Right atrium auricular region (tissue), 2 donors: Measurements from ENCODE around the gene MAB21L1. TPM values are rescaled to one million over a fixed set of nuclear protein-coding genes. Genes with fewer than 3 reads are reported as not detected.
A peak's percentile ranks its signal among the peaks of the same experiment; 100 is the strongest.

Source experiments
- DNase-seq: peaks from one replicate; pipeline ENCODE4 v3.0.0-alpha.2; 2019; ENCODE audit warnings: low spot score
- H3K27ac ChIP-seq, 2 donors: fragments of 200-600 bp; sonication (generic); 1 replicate in 1 of 2; 2 replicates in 1 of 2; pipeline ENCODE4 v1.5.1; 2016 to 2019
- H3K27me3 ChIP-seq, 2 donors: fragments of 200-600 bp; sonication (generic); one replicate each; pipeline versions ENCODE4 v1.5.1 to v1.6.0; 2017 to 2019
- H3K36me3 ChIP-seq: fragments of 200-600 bp; sonication (generic); one replicate; pipeline ENCODE4 v1.5.1; 2016
- H3K4me1 ChIP-seq, 2 donors: fragments of 200-600 bp; sonication (generic); one replicate each; pipeline versions ENCODE4 v1.5.1 to v1.6.0; 2017 to 2019
- H3K4me3 ChIP-seq, 2 donors: fragments of 200-600 bp; sonication (generic); 1 replicate in 1 of 2; 2 replicates in 1 of 2; pipeline ENCODE4 v1.5.1; 2017 to 2019; ENCODE audit warnings: mild to moderate bottlenecking in 1 of 2, moderate library complexity in 1 of 2
- H3K9me3 ChIP-seq, 2 donors: fragments of 200-600 bp; sonication (generic); one replicate each; pipeline ENCODE4 v1.5.1; 2019
- CTCF ChIP-seq, 2 donors: fragments of 200-600 bp; sonication (generic); IDR thresholded peaks; one replicate each; pipeline ENCODE4 v1.5.1; 2019; ENCODE audit warnings: antibody characterized with exemption in 2 of 2
- total RNA-seq, 2 donors: library from RNA; depleted of rRNA; stranded (reverse); fragments of >200 nt; gene quantifications; one replicate each; pipeline ENCODE4 v1.1.0, GENCODE V29; 2016

The MAB21L1 gene
- total RNA-seq, 2 donors from 2014 or later, result 0.83 to 0.85 TPM

- no peak overlapping the region for H3K27ac ChIP-seq
- no peak overlapping the region for H3K4me3 ChIP-seq
- no peaks in the 10 kb centered on the region for H3K4me1 ChIP-seq
- no peaks in the 10 kb centered on the region for H3K36me3 ChIP-seq
- TF ChIP-seq CTCF (IDR thresholded peaks at IDR 0.05), result no peak
- no peaks in the 10 kb centered on the region for H3K9me3 ChIP-seq
- DNase-seq, result peak; percentile 63
- H3K27me3 ChIP-seq, result no peaks in the 10 kb centered on the region
These were observed 35.9 kb upstream of the MAB21L1 start for GRCh38 chr13:35512271-35512920.

- DNase-seq, result no peak
- no peak overlapping the region for H3K27ac ChIP-seq
- no peaks in the 10 kb centered on the region for H3K9me3 ChIP-seq
- H3K4me3 ChIP-seq, result no peak overlapping the region
- no peak for TF ChIP-seq CTCF (IDR thresholded peaks at IDR 0.05)
- no peaks in the 10 kb centered on the region for H3K36me3 ChIP-seq
- no peaks in the 10 kb centered on the region for H3K4me1 ChIP-seq
- no peaks in the 10 kb centered on the region for H3K27me3 ChIP-seq
These were observed 26.0 kb upstream of the MAB21L1 start for GRCh38 chr13:35502456-35502855.

GRCh38 chr13:35501661-35502235, 25.3 kb upstream of the MAB21L1 start:
- no peaks in the 10 kb centered on the region for H3K9me3 ChIP-seq
- H3K27ac ChIP-seq, result no peak overlapping the region
- H3K4me3 ChIP-seq, result no peak overlapping the region
- H3K27me3 ChIP-seq, result no peaks in the 10 kb centered on the region
- no peak for DNase-seq
- H3K4me1 ChIP-seq, result no peaks in the 10 kb centered on the region
- no peaks in the 10 kb centered on the region for H3K36me3 ChIP-seq
- no peak for TF ChIP-seq CTCF (IDR thresholded peaks at IDR 0.05)

- no peaks in the 10 kb centered on the region for H3K4me1 ChIP-seq
- DNase-seq, result no peak
- H3K27ac ChIP-seq, result no peak overlapping the region
- H3K9me3 ChIP-seq, result peaks cover 0 to 7% of the 10 kb centered on the region in 2 donors
- TF ChIP-seq CTCF (IDR thresholded peaks at IDR 0.05), result no peak
- H3K36me3 ChIP-seq, result no peaks in the 10 kb centered on the region
- H3K4me3 ChIP-seq, result no peak overlapping the region
- H3K27me3 ChIP-seq, result no peaks in the 10 kb centered on the region
These were observed 23.7 kb upstream of the MAB21L1 start for GRCh38 chr13:35500144-35500543.

- no peaks in the 10 kb centered on the region for H3K27me3 ChIP-seq
- H3K27ac ChIP-seq, result no peak overlapping the region
- peaks cover 4 to 11% of the 10 kb centered on the region in 2 donors for H3K9me3 ChIP-seq
- no peak for DNase-seq
- TF ChIP-seq CTCF (IDR thresholded peaks at IDR 0.05), result no peak
- no peaks in the 10 kb centered on the region for H3K36me3 ChIP-seq
- H3K4me3 ChIP-seq, result no peak overlapping the region
- no peaks in the 10 kb centered on the region for H3K4me1 ChIP-seq
These were observed 23.2 kb upstream of the MAB21L1 start for GRCh38 chr13:35499676-35500075.
